HG03064 (cell line): Measurements from ENCODE around the gene ARL8B.
"Not testable (repeated sequence)": the region's sequence is repeated elsewhere in the genome, so short reads cannot be mapped to it uniquely, and the experiment has no call there.

ENCODE experiments used
- ATAC-seq: cut with Tn5 transposase; IDR thresholded peaks from one replicate; pipeline ENCODE4 v1.9.1; 2021; ENCODE audit warnings: low read depth; ENCODE audit not compliant: unreplicated experiment

ARL8B gene

DNA sequence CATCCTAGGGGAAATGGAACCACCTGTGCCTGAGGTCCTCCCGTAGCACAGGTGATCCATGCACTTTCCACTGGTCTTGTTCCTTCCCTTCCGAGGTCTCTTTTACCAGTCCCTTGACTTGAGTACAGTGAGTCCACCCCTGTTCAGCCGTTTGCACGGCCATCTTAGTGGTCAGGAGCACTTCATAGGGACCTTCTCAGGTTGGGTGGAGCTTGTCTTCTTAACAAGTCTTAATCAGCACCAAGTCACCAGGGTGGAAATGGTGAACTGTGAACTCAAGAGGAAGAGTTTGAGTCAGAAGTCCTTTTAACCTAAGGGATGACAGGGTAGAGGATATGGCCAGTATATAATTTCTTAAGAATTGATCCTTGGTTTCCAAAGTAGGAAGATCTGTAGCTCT, 21.4 kb downstream of the ARL8B start:
- no peak for ATAC-seq

DNA sequence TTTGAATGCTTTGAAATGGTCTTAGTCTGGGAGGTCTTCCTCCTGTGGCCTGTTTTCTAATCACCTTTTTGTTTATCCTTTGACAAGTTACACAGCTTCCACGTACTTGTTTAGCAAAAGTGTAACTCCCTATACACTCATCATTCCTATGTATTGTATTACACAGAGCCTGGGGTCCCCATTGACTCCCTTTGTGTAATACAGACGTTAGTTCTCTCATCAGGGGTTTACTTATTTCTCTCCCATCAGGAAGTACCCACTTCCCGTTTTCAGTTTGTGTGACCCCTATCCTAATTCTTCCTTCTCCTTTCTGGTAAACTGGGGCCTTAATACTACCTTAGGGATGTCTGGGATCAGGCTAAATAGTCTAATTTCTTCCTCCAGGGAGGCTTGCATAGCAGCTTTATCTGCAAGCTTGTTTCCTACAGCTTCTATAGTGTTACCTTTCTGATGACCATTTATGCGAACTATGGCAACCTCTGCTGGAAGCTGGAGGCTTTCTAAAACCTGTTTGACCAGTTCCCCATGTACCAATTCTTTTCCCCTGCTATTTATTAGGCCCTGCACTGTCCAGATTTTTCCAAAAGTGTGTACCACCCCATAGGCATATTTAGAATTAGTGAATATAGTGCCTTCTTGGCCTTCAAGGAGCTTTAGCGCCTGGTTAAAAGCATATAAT, 22.4 kb downstream of the ARL8B start:
- no peak for ATAC-seq

DNA sequence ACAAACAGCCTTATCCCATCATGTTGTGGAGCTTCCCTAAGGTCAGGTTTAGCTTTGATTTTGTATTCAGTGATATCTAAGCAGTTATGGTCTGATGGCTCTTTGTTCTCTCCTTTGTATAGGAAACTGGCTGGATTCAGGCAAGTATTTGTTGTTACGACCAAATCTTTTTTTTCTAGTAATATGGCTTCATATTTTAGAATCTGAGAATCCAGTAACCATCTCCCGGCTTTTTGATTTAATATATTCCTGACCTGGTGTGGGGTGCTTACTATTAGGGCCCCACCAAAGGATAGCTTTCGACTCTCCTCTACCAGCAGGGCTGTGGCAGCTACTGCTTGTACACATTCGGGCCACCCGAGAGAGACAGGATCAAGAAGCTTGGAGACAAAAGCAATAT, 23.0 kb downstream of the ARL8B start:
- no peak for ATAC-seq

DNA sequence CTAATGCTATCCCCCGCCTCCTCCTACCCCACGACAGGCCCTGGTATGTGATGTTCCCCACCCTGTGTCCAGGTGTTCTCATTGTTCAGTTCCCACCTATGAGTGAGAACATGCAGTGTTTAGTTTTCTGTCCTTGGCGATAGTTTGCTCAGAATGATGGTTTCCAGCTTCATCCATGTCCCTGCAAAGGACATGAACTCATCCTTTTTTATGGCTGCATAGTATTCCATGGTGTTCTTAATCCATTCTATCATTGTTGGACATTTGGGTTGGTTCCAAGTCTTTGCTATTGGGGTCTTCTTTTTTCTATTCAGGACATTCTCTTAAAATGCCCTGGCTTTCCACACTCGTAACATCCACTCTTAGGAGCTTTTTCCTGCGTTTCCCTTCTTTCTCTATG, 25.1 kb downstream of the ARL8B start:
- not testable (repeated sequence) for ATAC-seq

DNA sequence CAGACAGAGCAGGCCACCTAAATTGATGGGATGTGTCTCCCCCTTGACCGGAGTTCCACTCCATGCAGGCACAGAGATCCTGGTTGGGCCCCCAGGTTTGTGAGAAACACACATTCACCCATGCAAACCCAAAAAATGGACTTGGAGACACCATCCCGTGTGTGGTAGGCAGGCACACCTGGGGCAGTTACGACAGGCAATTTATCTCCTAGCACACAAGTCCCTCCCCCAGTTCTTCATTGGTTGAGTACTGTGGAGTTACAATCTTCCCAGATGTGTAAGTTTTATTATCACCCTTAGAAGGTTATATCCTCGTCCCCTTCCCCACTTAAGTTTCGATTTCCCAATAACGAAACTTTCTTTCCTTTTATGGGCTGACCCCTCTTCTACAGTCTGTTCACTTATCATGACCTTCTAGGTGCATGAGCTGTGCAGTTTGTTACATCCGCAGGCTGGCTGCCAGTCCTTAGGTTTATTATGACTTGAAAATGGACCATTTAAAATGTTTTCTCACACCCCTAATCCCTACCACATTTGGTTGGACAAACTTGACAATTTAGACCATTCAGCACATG, 27.3 kb downstream of the ARL8B start:
- ATAC-seq: no peak

DNA sequence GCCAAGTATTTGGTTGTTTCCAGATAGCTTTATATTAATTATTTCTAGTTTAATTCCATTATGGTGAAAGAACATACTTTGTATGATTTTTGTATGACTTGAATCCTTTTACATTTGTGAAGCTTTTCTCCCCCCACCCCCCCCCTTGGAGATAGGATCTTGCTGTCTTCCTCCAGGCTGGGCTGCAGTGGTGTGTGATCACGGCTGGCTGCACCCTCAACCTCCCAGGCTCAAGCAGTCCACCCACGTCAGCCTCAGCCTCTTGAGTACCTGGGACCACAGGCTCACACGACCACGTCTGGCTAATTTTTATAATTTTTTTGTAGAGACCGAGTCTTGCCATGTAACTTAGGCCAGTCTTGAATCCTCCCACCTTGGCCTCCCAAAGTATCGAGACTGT, 29.5 kb downstream of the ARL8B start:
- no peak for ATAC-seq

DNA sequence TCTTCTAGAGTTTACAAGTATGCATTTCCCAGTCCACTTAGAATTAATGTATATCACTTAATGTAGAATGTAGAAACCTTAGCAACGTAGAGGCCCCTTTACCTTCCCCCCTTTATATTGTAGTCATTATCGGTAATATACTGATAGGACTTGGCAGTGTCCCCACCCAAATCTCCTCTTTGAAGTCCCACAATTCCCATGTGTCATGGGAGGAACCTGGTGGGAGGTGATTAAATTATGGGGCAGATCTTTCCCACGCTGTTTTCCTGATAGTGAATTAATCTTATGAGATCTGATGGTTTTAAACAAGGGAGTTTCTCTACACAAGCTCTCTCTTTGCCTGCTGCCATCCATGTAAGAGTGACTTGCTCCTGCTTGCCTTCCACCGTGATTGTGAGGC, 31.0 kb downstream of the ARL8B start:
- ATAC-seq: no peak

DNA sequence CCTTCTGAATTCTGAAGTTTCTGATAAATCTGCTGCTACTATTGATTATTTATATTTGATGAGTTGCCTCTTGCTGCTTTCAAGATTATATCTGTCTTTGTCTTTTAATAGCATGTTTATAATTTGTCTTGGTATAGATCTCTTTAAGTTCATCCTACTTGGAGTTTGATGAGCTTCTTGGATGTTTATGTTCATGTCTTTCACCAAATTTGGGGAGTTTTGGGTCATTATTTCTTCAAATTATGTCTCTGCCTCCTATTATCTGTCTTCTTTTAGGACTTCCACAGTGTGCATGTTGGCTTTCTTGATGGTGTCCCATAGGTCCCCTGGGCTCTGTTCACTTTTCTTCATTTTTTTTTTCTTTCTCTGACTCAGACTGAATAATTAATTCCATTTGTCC, 33.1 kb downstream of the ARL8B start:
- no peak for ATAC-seq

DNA sequence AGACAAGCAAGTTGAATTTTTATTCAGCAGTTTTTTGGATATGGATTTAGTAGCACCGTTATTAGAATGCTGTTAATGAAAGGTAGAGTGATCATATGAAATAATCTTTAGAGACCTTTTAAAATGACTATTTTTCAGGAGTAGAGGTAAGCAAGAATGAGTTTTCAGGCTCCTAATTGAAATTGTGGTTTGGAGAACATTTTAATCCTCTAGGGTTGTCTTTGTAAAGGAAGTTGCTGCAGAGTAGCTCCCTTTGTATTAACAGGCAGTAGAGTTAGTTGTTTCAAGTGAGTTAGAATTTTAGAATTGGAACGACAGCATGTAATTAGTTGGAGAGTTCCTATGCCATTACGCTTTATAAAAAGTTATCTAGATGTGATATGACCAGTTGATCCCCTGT, 38.2 kb downstream of the ARL8B start:
- ATAC-seq: no peak

DNA sequence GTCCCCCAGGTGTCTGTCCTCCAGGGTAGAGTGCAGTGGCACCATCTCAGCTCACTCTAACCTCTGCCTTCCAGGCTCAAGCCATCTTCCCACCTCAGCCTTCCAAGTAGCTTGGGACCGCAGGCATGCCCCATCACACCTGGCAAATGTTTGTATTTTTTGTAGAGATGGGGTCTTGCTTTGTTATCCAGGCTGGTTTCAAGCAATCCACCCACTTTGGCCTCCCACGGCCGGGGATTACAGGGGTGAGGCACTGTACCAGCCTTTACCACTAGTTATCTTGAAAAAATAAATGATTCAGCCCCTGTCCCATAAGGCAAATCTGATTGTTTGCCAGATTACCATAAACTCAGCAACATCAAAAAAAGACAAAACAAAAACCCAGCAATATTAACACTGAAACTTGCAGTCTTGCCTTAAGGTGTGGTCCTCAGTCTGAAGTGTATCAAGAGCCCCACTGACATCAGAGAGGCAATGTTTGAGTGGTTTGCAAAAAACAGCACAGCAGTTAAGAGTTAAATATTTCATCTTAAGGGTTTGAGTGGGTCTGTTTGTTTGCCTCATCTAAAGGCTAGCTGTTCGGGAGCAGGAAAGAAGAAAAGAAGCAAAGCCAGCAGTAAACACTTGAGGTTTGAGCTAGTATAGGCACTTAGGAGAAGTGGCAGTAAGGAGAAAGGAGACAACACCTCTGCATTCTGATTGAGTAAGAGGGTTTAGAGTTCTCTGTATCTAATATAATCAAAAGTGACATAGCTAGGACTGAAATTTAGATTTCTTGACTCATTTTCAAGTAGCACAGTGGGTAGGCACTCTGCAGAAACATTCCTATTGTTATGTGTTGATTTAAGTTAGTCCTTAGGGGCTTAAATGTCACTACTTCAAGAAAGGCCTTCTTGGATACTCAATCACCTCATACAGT, 39.1 kb downstream of the ARL8B start:
- no peak for ATAC-seq

DNA sequence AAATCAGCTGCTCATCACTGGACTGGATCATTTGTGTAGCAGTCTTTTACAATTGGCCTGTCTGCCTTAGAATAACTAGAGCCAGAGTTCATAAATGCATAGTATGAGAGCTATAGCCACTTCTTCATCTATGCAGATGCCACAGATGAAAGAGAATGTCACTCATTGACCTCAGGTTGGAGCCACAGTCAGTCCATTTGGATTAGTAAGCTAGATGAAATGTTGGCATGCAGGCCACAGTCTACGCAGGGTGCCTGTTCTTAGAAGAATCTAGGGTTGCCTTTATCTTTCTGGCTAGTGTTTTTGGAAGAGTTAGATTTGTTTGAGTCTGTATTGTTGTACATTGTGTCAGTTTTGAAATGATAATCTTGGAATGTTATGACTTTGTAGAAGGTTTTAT, 40.0 kb downstream of the ARL8B start:
- ATAC-seq: no peak

DNA sequence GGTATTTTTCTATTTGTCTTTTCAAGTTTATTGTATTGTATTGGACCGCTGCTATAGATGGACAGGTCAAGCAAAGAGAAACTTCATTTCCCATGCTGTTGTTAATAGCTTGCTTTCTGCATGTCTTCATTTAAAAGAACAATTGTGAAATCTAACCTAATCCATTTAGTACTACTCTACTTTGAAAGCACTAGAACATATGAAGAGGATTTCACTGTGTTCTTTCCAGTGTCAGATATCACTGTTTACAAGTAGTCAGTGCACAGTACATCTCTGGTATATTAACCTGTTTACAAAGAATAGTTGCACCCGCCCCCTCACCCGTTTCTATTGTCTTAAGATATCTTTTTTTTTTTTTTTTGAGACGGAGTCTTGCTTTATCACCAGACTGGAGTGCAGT, 43.6 kb downstream of the ARL8B start:
- ATAC-seq: no peak

DNA sequence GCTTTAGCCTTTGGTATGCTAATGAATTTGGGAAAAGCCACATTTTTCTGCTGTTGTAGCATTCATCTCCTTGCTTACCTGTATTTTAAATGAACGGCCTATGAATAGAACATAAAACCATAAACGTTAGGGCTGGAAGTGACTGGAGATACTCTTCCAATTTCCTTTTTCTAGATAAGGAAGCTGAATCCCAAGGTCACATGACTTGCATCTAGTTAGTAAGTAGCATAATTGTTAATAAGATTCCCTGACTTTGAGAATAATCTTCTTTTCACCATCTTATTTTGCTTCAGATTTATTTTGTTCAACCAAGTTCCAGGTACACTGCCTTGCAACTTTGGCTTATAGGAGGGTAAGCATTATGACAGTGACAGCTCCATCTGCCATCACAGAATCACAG, 44.8 kb downstream of the ARL8B start:
- ATAC-seq: no peak

DNA sequence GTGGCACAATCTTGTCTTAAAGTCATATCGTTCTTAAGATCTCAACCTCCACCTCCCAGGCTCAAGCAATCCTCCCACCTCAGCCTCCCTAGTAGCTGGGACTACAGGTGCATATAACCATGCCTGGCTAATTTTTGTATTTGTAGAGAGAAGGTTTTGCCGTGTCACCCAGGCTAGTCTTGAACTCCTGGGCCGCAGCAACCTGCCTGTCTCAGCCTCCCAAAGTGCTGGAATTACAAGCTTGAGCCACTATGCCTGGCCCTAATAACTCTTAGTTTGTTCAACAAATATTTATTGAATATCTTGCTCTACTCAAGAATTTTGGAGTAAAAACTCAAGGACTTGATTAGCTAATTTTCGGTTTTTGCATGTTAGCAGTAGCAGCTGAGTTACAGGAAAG, 46.0 kb downstream of the ARL8B start:
- no peak for ATAC-seq

DNA sequence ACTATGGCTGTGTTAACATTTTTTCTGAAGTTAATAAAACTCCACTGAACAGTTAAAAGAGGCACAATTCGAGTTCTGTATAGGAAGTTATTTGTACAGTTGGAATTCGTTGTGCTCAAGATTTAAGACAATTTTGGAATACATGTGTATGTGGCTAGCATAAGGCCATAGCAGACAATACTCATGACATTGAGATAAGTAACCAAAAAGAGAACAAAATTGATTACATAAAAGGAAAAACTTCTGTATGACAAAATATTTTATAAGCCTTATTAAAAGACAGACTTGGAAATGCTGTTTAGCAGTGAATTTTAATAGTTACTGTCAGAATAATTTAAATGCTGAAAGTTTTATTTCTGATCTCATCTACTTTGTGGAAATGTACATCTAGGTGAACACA, 47.7 kb downstream of the ARL8B start:
- ATAC-seq: no peak

DNA sequence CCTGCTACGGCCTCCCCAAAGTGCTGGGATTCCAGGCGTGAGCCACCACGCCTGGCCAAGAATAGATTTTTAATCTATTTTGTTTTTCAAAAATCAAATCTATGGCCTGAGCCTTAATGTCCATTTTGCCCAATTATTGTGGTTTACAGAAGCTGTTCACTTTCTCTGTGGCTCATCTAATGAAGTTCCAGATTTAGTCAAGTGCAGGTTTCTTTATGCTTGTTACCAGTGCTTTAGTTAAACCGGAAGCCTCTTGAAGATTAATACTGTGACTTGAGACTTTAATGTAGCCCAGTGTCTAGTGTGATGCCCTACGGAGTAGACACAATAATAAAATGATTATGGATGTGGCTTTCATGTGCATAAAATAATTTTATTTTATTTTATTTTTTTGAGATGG, 48.9 kb downstream of the ARL8B start:
- no peak for ATAC-seq

DNA sequence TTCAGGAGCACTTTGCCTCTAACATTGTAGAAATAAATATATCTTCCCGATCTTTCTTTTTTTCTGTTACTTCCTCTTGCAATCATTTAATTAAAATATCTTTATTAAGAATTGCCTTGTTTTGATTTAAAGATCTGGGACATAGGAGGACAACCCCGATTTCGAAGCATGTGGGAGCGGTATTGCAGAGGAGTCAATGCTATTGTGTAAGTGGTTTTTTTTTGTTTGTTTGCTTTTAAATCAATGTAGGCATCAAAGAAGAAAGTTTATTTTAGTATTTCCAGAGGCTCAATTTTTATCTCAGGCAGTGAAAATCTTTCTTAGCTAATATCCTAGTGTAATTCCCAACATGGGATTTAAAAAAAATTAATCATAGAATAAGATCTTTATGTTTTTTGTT, 49.9 kb downstream of the ARL8B start:
- ATAC-seq: no peak

DNA sequence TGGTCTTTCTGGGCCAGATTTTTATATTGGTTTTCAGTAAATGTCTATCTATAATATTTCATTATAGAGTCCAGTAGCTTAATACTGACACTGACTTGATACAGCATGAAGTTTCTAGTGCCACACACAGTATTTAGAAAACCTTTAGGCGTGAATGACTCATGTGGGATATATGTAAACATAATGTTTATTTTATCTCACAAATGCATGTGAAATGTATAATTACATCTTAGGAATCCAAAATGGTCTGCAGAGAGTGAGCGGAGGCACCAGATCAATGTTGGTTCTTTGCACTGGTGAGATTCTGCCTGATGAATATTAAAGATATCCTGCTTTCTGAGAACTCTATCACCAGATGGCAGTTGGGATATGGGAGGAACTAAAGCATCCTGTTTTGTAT, 56.9 kb downstream of the ARL8B start:
- not testable (repeated sequence) for ATAC-seq

DNA sequence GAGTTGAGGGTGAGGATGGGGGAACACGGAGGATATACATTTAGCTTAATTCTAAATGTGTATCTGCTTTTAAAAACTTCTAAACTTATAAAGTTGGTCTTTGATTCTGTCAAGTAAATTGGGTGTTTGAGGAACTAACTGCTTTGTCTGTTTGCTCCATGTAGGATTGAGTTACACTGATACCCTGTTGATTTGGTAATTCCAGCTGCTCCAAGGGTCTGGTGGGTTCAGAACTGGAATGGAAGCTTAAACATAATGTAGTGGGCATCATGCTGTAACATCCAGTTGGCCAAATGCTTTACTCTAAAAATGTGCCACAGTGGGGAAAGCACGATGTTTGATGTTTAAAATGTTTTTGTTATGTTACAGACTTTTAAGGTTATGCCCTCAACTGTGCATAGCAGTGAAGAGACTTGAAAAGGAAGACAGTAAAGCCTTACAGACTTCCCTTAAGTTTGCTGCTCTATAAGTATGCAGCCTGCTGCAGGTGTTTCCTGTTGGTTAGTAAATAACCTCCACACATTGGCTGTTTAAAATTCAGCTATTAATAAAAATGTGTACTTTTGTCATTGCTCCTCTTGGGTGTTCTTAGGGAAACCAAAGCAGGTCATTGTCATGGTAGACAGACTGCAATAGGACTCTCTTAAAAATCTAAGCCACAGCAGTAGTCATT, 59.5 kb downstream of the ARL8B start:
- ATAC-seq: peak; percentile 74

DNA sequence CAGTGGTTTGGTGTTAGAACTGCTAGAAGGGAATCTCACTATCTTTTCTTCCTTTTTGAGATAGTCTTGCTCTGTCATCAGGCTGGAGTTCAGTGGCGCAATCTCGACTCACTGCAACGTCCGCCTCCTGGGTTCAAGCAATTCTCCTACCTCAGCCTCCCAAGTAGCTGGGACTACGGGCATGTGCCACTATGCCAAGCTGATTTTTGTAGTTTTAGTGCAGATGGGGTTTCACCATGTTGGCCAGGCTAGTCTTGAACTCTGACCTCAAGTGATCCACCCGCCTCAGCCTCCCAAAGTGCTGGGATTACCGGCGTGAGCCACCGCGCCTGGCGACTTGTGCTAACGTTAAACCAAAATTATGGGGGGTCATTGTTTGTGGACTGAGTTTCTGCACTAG, 61.6 kb downstream of the ARL8B start:
- not testable (repeated sequence) for ATAC-seq

DNA sequence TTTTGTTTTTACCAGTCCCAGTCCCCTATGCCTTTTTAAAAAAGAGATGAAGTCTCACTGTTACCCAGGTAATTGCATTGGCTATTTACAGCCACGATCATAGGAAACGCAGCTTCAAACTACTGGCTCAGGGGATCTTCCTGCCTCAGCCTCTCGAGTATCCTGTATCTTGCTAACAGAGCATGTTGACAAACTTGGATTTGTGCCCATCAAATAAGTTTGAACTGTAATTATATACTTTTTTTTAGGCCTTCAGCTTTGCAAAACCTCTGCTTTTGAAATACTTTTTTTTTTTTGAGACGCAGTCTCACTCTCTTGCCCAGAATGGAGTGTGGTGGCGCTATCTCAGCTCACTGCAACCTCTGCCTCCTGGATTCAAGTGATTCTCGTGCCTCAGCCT, 62.4 kb downstream of the ARL8B start:
- ATAC-seq: no peak
